NCI-H82 treated with DMSO at 0.1 percent for 48 hours (cell line): Measurements from ENCODE around the gene AKAP8L.

Experiments
- DNase-seq: peaks from one replicate; lab custom pipeline; 2025; ENCODE audit not compliant: unreplicated experiment; lab: John Stamatoyannopoulos, UW

The AKAP8L gene, protein sequence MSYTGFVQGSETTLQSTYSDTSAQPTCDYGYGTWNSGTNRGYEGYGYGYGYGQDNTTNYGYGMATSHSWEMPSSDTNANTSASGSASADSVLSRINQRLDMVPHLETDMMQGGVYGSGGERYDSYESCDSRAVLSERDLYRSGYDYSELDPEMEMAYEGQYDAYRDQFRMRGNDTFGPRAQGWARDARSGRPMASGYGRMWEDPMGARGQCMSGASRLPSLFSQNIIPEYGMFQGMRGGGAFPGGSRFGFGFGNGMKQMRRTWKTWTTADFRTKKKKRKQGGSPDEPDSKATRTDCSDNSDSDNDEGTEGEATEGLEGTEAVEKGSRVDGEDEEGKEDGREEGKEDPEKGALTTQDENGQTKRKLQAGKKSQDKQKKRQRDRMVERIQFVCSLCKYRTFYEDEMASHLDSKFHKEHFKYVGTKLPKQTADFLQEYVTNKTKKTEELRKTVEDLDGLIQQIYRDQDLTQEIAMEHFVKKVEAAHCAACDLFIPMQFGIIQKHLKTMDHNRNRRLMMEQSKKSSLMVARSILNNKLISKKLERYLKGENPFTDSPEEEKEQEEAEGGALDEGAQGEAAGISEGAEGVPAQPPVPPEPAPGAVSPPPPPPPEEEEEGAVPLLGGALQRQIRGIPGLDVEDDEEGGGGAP

DNA sequence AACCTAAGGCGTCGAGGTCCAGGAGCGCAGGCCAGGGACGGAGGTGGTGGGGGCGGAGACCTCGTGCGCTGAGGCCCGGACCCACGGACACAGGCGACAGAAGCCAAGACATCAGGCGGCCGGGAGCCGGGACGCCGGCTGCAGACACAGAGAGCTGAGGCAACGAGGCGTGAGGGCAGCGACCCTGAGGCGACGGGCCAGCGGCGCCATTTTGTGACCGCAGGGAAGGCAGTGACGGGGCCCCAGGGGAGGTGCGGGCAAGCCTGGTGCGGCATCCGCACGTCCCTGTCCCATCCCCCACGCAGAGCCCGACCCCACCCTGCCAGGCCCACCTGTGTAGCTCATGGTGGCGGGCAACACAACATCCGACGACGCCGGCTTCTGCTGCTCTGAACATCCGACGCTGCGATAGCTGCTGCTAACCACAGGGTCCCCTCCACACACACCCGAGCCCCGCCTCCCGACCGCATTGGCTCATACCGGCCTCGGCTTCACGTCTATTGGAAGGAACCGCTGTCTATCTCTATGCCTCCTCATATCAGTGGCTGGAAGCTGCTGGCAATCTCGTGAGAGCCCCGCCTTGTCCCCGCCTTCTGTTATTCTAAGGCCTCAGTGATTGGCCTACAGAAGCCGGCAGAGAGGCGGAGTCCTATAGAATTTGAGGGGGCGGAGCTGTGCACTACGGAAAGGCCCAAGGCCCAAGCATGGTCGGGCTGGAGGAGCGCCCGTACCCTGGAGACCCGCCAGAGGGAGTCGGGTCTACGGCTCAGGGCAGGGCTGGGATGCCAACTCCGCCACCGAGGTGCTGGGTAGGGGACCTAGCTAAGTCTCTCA is at the start of gene AKAP8L:
Gene AKAP8L, minus strand, starts transcription at position 410 of the 834 bp plus-strand sequence. Its CDS starts 65 bp downstream, at position 345.
- DNase-seq: peak; percentile 100

DNA sequence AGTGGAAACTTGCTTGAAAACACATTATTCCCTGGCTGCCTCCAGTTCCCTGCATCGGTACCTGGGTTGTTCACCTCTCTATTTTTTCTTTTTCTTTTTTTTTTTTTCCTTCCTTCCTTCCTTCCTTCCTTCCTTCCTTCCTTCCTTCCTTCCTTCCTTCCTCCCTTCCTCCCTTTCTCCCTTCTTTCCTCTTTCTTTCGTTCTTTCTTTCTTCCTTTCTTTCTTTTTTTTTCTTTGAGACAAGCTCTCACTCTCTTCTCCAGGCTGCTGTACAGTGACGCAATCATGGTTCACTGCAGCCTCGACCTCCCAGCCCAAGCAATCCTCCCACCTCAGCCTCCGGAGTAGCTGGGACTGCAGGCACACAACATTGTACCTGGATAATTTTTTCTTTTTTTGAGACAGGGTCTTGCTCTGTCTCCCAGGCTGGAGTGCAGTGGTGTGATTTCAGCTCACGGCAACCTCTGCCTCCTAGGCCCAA is 49.0 kb upstream of the AKAP8L start:
- no peak for DNase-seq

GRCh38 chr19:15466851-15467733 is 48.3 kb upstream of the AKAP8L start:
- no peak for DNase-seq

- DNase-seq: no peak
Measured at GRCh38 chr19:15464394-15465385, 45.9 kb upstream of the AKAP8L start, which contains the start of gene RASAL3. TSS of gene RASAL3 (minus strand) at chr19:15464544. CDS start at chr19:15464358, 186 bp downstream.

DNA sequence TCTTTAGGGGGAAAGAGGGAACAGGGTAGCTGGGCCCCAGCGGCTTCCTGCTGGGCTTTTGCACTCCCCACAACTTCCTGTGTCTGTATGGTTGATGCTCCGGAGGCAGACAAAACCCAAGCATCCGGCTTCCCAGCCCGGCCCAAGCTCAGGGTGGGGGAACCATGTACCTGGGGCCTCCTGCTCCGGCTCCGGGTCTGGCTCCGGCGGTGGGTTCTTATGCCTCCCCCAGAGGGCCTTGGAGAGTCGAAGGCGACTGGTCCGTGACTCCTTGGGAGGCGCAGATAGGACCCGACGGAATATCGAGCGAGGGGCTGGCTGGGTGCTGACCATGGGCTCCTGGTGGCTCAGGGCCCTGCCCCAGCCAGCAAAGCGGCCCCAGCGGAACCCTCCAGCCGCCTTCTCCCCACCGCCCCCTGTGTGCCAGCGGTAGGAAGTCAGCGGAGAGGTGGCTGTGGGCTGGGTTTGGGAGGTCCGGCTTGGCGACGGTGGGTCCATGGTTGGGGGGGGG is 45.1 kb upstream of the AKAP8L start:
- DNase-seq: no peak

DNA sequence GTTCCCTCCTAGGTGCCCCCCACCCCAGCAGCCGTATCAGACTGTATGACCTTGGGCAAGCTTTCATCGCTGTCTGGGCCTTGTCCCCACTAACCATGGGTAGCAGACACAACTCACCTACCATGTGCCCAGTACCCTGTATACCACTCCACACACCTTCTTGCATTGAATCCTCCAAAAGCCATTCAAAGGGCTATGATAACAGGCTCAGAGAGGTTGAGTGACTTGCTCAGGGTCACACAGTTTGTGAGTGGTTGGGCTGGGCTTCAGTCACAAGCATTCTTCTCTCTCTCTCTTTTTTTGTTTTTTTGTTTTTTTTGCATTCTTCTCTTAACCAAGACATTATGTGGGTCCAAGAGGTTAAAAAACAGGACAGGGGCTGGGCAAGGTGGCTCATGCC is 42.9 kb upstream of the AKAP8L start:
- DNase-seq: no peak

GRCh38 chr19:15457701-15458484 is 39.1 kb upstream of the AKAP8L start:
- no peak for DNase-seq

GRCh38 chr19:15456871-15457700 is 38.3 kb upstream of the AKAP8L start:
- DNase-seq: no peak

DNA sequence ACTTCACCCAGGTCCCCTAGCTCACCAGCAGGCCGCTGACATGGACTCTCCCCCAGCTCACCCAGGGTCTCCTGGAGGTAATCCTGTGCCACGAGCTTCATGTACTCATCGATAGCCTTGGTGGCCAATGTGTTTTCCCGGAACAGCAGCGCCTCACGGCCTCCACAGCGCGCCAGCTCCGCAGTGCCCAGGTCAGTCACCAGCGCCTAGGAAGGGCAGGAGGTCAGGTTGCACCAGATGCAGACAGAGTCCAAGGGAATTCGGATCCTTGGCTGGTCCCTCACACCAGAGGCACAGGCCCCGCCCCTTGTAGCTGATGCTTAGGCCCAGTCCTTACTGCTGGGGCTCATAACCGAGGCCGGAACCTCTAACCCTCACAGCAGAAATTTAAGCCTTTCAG is 37.7 kb upstream of the AKAP8L start:
- DNase-seq: no peak

DNA sequence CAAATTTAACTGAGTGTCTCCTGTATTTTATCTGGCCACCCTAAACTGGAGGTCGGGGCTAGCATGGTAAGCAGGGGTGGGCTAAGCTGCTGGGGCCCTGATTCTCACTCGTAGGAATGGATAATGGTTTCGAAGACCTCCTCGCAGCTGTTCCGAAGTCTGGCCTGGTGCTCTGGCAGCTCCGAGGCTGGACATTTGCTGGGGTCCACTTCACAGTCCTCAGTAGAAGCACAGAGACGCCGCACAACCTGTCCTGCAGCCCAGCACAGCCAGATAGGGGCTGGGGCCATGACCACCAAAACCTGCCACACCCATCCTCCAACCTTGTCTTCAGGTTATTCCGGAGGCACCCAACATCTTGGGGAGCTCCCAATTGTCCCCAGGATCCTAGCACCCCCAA is 37.2 kb upstream of the AKAP8L start:
- no peak for DNase-seq

DNA sequence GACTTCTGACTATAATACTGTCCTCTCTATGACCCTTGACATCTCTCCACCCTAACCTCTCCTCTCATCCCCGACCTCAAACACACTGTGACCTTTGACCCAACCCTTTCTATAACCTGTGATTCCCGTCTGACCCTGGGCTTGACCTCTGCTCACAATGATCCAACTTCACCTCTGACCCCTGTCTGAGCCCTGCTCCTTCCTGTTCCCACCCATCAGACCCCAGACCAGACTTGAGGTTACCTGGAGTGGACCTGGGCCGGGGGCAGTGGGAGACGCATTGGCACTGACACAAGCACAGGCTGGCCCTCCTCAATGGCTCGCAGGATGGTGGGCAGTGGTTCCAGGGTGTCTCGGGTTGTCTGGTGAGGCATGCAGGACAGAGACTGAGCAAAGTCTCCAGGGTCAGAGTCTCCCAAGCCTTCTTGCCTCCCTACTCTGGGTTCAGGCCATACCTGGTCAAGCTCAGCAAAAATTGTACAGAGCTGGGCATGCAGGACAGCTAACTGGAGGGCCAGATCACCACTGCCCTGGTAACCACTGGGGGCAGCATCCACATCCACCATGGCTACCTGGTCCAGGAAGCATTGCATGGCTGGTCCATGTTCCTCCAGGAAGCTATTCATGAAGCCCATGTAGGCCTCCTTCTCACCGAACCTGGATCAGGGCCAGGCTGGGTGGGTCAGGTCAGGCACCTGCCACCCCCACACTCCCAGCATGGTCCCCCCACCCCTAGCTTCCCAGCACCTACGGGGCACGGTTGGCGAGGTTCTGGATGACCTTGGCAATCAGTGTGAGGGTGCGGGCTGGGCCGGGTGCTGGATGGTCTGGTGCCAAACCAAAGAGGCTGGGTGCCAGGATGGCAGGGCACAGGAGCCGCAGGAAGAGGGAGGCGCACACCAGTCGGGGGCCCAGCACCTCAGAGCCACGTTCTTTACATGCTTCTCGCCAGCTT is 35.4 kb upstream of the AKAP8L start:
- DNase-seq: no peak

DNA sequence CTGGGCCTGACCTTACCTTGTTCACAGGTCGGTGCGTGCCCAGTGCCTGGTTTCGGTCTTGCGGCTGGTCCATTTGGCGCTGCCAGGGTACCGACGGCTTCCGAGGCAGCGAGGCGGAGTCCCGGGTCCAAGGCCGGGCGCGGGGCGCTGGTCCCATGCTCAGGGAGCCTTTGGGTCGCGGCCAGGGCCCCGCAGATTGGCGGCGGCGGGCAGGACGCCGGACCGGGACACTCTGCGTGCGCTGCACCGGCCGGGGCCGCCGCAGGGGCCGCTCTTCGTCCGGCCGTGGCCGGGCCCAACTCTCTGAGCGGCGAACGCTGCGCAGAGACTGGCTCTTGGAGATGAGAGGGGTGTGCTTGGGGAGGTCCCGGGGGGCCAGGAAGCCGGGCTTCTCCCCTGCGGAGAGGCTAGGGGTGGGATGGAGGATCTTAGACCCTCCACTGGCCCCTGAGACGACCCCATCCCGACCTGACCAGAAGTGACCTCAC is 34.3 kb upstream of the AKAP8L start:
- no peak for DNase-seq

- peak; percentile 51 for DNase-seq
Measured at GRCh38 chr19:15452111-15453047, 33.6 kb upstream of the AKAP8L start.

GRCh38 chr19:15450528-15450890 is 31.7 kb upstream of the AKAP8L start:
- no peak for DNase-seq
